ENCODE data around the gene SLC10A1.
A peak's percentile ranks its signal among the peaks of the same experiment; 100 is the strongest.
"Not testable (repeated sequence)": the region's sequence is repeated elsewhere in the genome, so short reads cannot be mapped to it uniquely, and the experiment has no call there.

SLC10A1 gene

DNA sequence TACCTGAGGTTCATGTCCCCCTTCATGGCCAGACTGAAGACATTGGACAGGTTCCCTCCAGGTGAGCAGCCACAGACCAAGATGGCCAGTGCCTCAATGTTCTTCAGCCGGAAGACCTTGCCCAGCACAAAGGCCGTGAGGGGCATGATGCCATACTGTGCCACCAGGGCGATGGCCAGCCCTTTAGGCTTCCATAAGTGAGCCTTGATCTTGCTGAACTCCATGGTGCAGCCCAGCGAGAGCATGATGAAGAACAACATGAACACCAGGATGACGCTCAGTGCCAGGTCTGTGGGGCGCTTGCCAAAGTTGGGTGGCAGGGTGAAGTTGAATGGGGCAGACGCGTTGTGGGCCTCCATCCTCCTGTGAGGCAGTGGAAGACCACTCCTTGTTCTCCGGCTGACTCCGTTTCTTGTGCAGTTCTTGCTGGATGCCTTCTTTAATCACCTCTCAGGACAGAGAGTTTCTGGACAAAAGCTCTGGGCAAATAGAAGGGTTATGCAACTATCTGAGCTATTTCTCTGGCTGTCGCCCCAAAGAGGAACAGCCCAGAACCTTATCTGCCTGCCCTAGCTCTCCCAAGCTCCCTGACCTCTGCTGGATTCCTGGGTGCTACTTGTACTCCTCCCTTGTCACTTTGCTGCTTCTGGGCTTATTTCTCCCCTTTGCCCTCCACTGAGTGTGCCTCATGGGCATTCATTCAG, at the start of gene SLC10A1:
Gene SLC10A1, minus strand, starts transcription at position 445 of the 704 bp plus-strand sequence. Its CDS starts 86 bp downstream, at position 359.
- no peak for DNase-seq

DNA sequence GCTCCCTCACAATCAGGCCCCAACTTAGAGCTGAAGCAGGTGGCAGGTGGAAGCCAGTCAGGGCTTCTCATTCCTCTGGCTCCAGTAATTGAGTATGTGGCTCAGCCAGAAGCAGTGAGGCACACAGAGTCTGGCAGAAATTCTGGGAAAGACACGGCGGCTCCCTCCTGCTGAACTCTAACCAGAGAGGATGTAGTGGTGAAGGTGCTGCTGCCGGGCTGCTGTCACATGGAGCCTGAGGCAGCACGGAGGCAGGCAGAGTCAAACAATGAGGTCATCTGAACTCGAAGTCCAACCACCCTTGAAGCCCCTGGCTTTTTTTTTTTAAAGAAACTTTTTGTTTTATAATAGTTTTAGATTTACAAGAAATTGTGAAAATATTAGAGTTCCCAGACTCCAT, 48.7 kb upstream of the SLC10A1 start:
- no peak for DNase-seq

DNA sequence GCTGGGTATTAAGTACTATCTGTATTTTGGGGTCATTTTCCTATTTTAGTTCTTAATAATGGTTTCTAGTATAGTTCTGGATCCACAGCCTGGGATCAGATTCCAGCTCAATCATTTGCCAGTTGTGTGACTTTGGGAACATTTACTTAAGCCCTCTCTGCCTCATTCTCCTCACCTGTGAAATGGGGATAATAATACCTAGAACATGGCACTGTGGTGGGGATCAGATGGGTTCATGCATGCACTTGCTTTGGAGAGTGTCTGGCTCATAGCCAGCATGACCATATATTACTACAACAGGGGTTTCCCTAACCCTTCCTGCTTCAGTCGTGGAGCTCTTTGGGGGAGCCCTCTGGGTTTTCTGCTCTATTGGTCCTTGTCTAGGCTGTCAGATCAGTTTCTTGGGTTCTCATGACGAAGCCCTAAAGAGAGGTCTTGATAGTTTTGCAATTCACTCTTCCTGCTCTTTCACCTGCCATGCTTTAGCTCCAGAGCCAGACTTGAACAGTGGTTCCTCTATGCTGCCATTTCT, 48.1 kb upstream of the SLC10A1 start:
- no peak for DNase-seq

DNA sequence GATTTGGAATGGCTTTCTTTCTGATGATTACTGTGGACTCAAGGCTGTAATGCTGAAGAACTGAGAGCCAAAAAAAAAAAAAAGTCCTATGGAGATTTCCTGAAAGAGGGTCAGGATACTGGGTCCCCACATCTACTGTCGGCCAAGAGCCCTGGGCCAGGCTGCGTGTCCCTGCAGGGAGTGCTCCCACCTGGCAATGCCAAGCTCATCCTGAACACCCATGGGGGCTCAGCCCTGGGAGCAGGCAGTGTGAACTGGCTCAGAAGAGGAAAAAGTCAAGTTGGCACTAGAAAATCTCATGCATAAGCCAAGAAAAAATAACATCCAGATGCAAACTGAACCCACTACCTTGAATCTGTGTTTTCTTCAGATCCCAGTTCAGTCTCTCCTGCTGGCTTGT, 47.1 kb upstream of the SLC10A1 start:
- DNase-seq: no peak

DNA sequence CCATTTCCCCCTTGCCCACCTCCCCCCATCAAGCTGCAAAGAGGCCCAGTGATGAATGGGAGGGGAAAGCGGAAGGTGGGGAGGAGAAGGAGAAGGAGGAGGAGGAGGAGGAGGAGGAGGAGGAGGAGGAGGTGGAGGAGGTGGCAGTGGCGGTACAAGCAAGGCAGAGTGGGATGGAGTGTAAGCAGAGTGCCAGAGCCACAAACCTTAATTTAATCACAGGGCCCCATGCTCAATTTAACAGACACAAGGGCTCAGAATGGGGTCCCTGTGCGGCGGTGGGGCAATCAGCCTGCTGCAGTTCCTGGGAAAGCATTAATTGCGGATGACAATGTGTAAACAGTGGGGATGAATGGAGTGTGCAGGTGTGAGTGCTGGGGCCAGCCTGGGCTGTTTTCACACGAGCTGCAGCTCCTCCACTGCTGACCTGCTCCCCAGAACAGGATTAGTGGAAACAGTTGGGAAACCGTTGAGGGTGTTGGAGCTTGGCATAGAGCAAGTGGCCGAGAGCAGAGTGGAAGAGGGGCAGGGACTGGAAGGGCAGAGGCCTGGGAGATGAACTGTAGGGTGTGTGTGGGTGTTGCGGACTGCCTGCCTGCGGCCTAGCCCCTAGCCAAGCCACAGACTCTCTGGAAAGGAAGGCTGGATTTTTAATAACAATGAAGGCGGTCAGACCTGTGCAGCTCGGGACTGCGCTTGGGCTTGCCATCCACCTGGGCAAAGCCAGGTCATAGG, 45.8 kb upstream of the SLC10A1 start:
- DNase-seq: no peak

DNA sequence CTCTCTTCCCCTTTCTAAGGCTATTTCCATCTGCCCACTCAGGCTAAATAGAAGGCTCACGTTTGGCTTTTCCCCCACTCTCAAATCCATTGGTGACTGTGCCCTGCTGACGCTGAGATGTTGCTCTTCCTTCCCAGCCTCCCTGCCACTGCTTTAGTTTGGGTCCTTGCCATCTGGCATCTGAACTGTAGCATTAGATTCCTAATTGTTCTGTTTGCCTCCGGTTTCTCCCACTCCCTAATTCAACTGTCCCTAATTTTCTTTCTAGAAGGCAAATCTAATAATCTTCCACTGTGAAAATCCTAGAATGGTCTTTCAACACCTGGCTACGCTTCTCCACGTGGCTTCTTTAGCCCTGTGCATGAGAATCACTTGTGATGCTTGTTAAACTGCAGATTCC, 44.6 kb upstream of the SLC10A1 start:
- DNase-seq: no peak

DNA sequence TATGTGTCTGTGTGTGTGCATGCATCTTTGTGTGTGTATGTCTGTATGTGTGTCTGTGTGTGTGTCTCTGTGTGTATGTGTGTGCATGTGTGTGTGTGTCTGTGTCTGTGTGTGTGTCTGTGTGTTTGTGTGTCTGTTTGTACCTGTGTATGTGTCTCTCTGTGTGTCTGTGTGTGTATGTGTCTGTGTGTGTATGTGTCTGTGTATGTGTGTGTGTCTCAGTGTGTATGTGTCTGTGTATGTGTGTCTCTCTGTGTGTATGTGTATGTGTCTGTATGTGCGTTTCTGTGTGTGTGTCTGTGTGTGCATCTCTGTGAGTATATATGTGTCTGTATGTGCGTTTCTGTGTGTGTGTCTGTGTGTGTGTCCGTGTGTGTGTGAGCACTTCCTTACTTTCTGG, 42.6 kb upstream of the SLC10A1 start:
- DNase-seq: no peak

DNA sequence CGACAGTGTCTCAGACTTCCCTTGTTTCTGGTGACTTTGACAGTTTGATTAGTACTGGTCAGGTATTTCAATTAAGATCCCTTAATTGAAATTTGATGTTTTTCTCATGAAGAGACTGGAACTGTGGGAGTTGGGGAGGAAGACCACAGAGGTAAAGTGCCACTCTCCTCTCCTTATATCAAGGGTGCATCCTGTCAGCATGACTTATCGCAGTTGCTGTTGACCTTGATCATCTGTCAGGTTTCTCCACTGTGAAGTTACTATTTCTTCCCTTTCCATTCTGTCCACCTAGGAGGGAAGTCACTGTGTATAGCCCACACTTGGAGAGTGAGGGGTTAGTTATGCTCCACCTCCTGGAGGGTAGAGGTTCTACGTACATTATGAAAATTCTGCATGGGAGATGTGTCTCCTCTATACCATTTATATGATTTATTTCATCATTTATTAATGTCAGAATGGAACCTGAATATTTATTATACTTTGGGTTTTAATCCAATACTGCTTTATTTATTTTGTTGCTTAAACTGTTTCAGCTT, 41.9 kb upstream of the SLC10A1 start:
- DNase-seq: no peak

DNA sequence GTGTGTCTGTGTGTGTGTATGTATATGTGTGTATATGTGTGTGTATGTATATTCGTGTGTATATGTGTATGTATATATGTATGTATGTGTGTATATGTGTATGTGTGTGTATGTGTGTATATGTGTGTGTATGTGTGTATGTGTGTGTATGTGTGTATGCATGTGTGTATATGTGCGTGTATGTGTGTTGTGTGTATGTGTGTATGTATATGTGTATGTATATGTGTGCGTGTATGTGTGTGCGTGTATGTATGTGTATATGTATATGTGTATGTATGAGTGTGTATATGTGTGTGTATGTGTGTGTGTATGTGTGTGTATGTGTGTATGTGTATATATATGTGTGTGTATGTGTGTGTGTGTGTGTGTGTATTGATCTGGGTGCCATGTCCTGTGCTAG, 31.8 kb upstream of the SLC10A1 start:
- DNase-seq: no peak

DNA sequence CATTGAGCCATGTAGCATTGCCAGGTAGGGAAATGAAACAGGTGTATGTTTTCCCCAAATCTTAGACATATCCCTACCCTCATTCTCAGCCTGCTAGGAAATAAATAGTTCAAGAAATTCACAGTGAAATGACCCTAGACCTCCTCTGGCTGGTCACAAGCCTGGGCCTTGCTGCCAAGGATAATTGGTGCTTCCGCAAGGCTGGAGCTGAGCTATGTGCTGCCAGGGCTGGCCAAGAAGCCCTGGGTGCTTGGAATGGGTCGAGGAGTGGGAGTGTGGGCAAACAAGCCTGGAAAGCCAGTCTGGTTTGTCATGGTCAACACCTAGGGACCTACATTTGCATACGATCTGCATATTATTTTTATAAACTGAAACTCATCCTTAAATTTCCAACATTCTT, 31.3 kb upstream of the SLC10A1 start:
- no peak for DNase-seq

DNA sequence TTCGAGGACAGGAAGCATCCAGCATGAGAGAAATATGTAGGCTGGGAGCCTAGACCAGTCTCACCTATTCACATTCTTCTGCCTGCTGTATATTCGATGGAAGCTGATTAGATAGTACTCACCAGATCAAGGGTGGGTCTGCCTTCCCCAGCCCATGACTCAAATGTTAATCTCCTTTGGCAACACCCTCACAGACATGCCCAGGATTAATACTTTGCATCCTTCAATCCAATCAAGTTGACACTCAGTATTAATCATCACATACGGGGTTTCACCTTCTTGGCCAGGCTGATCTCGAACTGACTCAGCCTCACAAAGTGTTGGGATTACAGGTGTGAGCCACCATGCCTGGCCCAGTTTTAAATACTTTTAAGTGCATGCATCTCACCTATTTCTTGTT, 30.5 kb upstream of the SLC10A1 start:
- DNase-seq: no peak

DNA sequence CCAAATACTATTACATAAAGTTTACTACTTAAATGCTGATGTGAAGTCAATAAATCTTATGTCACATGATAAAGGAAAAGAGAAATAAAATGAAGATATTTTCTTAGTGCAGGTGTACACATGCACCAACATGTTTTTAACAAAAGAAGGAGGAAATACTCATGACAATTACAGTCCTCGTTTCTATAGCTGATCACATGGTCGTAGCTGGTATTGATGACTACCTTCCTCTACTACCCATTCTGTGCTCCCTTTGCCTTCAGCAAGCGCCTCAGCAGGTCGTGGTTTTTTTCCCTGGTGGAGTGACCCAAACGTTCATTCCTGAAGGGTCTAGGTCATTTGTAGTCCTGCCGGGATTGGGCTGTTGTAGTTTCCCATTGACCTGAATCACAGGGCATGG, 25.4 kb upstream of the SLC10A1 start:
- DNase-seq: no peak

DNA sequence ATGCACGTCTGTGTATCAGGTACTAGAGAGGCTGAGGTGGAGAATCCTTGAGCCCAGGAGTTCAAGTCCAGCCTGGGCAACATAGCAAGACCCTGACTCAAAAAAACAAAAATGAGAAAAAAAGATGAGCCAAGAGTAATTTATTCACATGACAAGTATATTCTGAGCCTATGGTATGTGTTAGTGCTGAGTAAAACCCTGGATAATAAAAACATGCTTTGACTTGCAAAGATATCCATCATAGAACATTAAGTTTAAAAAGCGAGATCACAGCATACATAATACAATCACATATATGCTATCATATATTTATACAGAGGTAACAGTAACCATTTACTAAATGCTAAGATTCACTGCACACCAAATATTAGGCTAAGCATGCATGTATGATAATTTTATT, 23.9 kb upstream of the SLC10A1 start:
- no peak for DNase-seq

DNA sequence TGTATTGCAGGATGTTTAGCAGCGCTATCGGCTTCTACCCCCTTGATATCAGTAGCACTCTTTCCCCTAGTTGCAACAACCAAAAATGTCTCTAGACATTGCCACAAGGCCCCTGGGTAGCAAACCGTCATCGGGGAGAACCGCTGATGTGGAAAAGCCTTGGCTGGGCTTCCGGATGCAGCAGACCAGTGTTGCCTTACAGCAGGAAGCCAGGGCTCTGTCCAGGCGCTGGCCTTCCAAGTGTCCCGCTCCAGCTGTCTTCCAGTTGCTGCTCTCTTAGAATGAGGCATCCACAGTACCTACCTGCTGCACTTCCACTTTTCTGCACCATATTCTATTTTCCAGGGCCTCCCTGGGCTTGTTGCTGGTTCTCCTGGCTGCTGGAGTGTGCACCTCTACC, 22.6 kb upstream of the SLC10A1 start:
- no peak for DNase-seq

DNA sequence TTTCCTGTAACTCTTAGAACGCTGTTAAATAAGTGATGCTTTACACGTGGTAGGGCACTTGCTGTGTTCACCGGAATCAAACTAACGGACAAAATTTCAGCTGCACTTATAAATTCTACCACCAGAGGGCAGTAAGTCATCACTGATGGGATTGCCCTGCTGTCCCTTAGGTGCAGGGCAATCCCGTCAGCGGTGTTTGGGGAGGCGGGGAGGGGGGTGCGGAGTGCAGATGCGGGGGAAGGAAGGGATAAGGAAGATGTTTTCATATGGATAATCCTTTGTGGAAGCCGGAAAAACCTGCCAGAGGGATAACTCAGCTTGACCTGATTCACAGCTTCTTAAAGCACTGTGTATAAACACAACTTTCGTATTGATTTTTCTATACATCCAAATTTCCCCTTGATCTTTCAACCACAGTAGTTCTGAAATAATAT, 21.7 kb upstream of the SLC10A1 start:
- DNase-seq: peak; percentile 56

DNA sequence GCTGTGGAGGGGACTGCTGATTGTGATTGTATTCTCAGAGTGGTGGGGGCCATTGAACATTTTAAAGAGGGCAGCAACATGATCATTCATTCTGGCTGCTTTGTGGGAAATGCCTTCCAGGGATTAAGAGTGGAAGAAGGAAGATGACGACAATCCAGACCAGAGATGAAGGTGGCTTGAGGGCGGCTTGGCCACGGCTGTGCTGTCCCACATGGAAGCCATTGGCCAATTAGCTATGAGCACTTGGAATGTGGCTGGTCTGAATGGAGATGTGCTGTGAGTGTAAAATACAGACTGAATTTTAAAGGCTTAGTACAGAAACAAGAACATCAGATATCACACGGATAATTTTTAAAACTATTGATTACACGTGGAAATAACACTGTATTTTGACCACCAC, 19.2 kb upstream of the SLC10A1 start:
- no peak for DNase-seq

DNA sequence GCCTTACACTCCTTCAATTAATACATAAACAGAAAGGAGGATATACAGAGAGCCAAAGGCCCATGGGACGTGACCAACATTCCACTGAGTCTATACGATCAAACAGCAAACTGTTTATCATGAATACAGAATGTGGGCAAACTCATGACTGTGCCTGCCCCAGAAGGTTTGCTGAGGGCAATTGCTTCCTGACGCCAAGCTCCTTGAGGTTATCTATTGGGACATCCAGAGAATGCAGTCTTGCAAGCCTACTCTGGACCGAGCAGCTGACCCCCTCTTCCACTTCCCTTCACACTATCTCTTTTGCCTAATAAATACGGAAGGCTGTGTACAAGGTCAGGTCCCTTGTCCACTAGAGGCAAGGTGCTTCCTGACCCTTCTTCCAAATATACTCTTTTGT, 18.5 kb upstream of the SLC10A1 start:
- no peak for DNase-seq

DNA sequence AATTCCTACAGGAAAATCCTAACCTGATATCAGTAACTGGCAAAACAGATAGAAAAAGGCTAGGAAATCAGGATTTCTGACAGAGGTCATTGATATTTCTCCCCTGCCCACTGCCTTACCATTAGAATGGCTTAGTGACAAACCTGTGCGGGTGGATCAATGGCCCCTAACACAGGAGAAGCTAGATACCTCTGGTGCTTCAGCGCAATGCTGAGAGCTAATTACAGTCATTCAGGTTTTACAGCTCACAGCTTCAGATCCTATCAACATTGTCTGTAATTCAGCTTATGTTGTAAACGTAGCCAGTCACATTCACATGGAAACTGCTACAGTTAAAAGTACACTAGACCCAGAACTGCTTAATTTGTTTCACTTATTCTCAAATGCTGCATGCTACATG, 17.4 kb upstream of the SLC10A1 start:
- no peak for DNase-seq

DNA sequence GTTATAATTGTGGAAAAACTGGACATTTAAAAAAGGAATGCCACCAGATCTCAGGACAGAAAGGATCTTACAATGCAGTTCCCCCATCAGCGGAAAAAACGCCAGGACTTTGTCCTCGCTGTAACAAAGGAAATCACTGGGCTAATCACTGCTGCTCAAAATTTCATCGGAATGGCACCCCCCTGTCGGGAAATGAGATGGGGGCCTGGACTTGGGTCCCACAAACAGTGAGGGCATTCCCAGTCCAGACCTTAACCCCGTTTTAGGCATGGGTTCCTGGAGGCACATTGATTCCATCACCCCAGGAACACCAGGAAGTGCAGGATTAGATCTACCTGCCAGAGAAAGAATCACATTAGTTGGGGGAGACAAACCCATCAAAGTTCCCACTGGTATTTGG, 16.3 kb upstream of the SLC10A1 start:
- DNase-seq: not testable (repeated sequence)

DNA sequence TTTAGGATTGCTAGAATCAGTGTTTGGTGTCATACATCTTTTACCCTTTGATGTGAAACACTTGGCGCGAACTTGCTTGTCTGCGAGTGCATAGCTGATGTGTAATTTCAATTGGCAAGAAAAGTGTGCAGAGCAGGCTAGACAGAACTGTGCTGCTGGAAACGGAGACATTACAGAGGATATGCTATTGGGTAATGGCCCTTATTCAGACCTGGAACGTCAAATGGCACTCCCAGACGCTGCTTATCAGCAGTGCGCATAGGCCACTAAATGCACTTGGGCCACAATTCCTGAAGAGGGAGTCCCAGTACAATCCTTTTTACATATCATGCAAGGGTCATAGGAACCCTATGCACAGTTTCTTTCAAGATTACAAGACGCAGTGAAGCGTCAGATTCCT, 15.7 kb upstream of the SLC10A1 start:
- DNase-seq: no peak

DNA sequence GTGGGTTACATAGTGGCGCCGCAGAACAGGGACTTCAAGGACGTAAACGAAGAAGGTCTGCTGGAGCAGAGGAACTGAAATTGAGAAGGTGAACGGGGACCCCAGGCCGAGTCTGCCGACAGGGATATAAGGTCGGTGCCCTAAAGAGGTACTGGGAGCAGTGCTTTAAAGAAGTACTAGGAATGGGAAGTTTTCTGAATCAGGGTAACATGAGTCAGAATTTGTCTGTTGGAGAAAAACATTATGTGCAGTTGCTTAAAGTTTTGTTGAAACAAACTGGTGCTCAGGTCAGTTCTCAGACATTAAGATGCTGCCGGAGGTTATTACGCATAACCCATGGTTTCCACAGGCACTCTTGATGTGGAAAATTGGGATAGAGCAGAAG, 14.8 kb upstream of the SLC10A1 start:
- DNase-seq: no peak

DNA sequence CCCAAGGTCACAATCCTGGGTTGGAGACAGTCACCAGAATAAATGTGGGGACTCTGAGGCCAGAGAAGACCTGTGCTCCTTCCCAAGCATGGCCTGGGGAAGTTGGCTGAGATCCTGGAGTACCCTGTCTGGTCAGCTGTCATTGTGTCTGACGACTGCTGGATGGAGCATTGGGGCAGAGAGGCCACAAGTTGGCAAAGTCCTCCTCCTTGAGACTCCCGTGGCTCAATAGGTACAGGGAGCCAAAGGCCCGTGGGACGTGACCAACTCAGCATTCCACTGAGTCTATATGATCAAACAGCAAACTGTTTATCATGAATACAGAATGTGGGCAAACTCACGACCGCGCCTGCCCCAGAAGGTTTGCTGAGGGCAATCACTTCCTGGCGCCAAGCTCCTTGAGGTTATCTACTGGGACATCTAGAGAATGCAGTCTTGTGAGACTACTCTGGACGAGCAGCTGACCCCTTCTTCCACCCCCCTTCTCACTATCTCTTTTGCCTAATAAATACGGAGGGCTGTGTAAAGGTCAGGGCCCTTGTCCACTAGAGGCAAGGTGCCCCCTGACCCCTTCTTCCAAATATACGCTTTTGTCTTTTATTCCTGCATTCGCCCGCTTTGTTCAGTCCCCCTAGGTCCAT, 14.3 kb upstream of the SLC10A1 start:
- no peak for DNase-seq

DNA sequence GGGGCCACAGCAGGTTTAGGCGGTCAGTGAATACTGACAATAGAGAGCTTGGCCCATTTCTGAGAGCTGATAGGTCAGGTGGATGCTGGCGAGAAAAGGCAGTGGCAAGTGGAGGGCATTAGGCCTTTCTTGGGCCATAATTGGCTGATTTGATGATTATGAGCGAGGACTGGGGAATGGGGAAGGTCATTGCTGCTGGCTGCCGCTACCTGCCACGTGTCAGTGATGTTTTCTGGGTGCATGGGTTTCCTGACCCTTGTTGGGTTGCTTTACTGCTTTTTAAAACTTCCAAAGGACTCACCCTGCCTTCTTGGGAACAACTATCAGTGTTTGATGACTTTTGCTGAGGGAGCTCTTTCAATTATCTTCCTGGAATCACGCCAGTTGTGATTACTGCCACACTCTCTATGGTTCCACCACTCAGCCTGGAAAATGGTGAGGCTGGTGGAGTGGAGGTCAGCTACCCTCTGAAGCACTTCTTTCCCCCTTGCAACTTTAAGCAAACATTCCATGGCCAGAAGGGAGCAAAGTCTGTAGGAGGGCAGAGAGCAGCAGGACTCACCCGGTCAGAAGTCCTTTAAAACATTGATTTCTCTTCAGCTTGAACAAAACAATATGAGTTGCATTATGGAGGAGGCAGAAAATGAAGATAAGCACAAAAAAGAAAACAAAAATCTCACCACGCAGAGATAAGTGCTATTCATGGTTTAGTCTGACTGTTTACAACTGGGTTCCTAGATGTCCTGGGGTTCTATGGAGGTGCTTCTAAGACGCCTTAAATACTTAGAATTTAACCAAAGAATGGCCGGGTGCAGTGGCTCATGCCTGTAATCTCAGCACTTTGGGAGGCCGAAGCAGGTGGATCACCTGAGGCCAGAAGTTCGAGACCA, 12.1 kb upstream of the SLC10A1 start:
- no peak for DNase-seq
